Peyer's patch (tissue), 4 donors: Measurements from ENCODE around the gene PLA2G4C. TPM values are rescaled to one million over a fixed set of nuclear protein-coding genes. Genes with fewer than 3 reads are reported as not detected.

Source experiments
- DNase-seq, 3 donors: peaks; one replicate each; pipeline ENCODE4 v3.0.0-alpha.2; 2017 to 2019
- H3K27ac ChIP-seq, 4 donors: fragments of 200-600 bp; sonication (generic); one replicate each; pipeline ENCODE4 v1.5.1; 2016 to 2019
- H3K27me3 ChIP-seq, 2 donors: fragments of 200-600 bp; sonication (generic); one replicate each; pipeline ENCODE4 v1.5.1; 2019
- H3K36me3 ChIP-seq, 3 donors: fragments of 200-600 bp; sonication (generic); one replicate each; pipeline ENCODE4 v1.5.1; 2016 to 2019
- H3K4me1 ChIP-seq, 4 donors: fragments of 200-600 bp; sonication (generic); one replicate each; pipeline ENCODE4 v1.5.1; 2016 to 2019
- H3K4me3 ChIP-seq, 4 donors: fragments of 200-600 bp; sonication (generic); 1 replicate in 3 of 4; 2 replicates in 1 of 4; pipeline ENCODE4 v1.5.1; 2016 to 2019; ENCODE audit warnings: mild to moderate bottlenecking in 1 of 4
- H3K9me3 ChIP-seq, 4 donors: fragments of 200-600 bp; sonication (generic); one replicate each; pipeline ENCODE4 v1.5.1; 2016 to 2019; ENCODE audit warnings: mild to moderate bottlenecking in 1 of 4
- CTCF ChIP-seq, 6 experiments: fragments of 450-650 bp in 4 of 6; fragments of 200-600 bp in 2 of 6; sonication (generic) in 1 of 6; IDR thresholded peaks; one replicate each; pipeline ENCODE4 v1.5.1; 2017 to 2019; ENCODE audit warnings: antibody characterized with exemption in 6 of 6, mild to moderate bottlenecking in 3 of 6, moderate library complexity in 1 of 6
- POLR2A ChIP-seq, 2 donors: fragments of 450-650 bp; IDR thresholded peaks; one replicate each; pipeline ENCODE4 v1.5.1; 2017; ENCODE audit warnings: antibody characterized with exemption in 2 of 2, mild to moderate bottlenecking in 2 of 2, moderate library complexity in 2 of 2
- total RNA-seq, 4 donors: library from RNA; depleted of rRNA; stranded (reverse); fragments of >200 nt; gene quantifications; one replicate each; pipeline ENCODE4 v1.1.0, GENCODE V29; 2016

Gene PLA2G4C
- total RNA-seq, 4 donors from 2014 or later = 7.6 to 26.9 (median 18.3) TPM

GRCh38 chr19:48043675-48044258 lies 66.8 kb downstream of the PLA2G4C start, which contains the start of gene CABP5:
Gene CABP5, minus strand, starts transcription at chr19:48044079. Its CDS starts 157 bp downstream, at chr19:48043922.
- no peak within 1 kb of the TSS for H3K4me3 ChIP-seq
- no peak for TF ChIP-seq CTCF (IDR thresholded peaks at IDR 0.05)
- TF ChIP-seq POLR2A (IDR thresholded peaks at IDR 0.05) = no peak
- H3K36me3 ChIP-seq = no peaks in the 10 kb centered on the region
- DNase-seq = no peak
- no peaks in the 10 kb centered on the region for H3K4me1 ChIP-seq
- H3K27me3 ChIP-seq = no peaks in the 10 kb centered on the region
- no peaks in the 10 kb centered on the region for H3K9me3 ChIP-seq
- no peak within 1 kb of the TSS for H3K27ac ChIP-seq

GRCh38 chr19:48041877-48042580 lies 68.6 kb downstream of the PLA2G4C start:
- Histone ChIP-seq H3K36me3 (no peaks in the 10 kb centered on the region), H3K27ac (no peak overlapping the region), H3K9me3 (peaks cover 0 to under 1% (median 0%) of the 10 kb centered on the region in 4 donors), H3K4me1 (no peaks in the 10 kb centered on the region), H3K27me3 (no peaks in the 10 kb centered on the region), H3K4me3 (no peak overlapping the region)
- TF ChIP-seq CTCF (IDR thresholded peaks at IDR 0.05) (no peak), POLR2A (IDR thresholded peaks at IDR 0.05) (no peak)
- no peak for DNase-seq

- H3K4me1 ChIP-seq = no peaks in the 10 kb centered on the region
- TF ChIP-seq POLR2A (IDR thresholded peaks at IDR 0.05) = no peak
- TF ChIP-seq CTCF (IDR thresholded peaks at IDR 0.05) = no peak
- H3K9me3 ChIP-seq = peaks cover 0 to 4% (median 0%) of the 10 kb centered on the region in 4 donors
- H3K27me3 ChIP-seq = no peaks in the 10 kb centered on the region
- H3K4me3 ChIP-seq = no peak overlapping the region
- no peak overlapping the region for H3K27ac ChIP-seq
- no peaks in the 10 kb centered on the region for H3K36me3 ChIP-seq
- DNase-seq = no peak
These were observed 73.9 kb downstream of the PLA2G4C start for GRCh38 chr19:48036765-48037164.

- H3K4me3 ChIP-seq = no peak overlapping the region
- no peak overlapping the region for H3K27ac ChIP-seq
- H3K36me3 ChIP-seq = no peaks in the 10 kb centered on the region
- H3K27me3 ChIP-seq = no peaks in the 10 kb centered on the region
- TF ChIP-seq POLR2A (IDR thresholded peaks at IDR 0.05) = no peak
- TF ChIP-seq CTCF (IDR thresholded peaks at IDR 0.05) = no peak
- DNase-seq = no peak
- peaks cover 0 to 4% (median 0%) of the 10 kb centered on the region in 4 donors for H3K9me3 ChIP-seq
- H3K4me1 ChIP-seq = no peaks in the 10 kb centered on the region
These were observed 77.0 kb downstream of the PLA2G4C start for GRCh38 chr19:48033604-48034003.

GRCh38 chr19:48030073-48030472 lies 80.5 kb downstream of the PLA2G4C start:
- Histone ChIP-seq H3K4me1 (no peaks in the 10 kb centered on the region), H3K27me3 (no peaks in the 10 kb centered on the region)

GRCh38 chr19:48029431-48029830 lies 81.2 kb downstream of the PLA2G4C start:
- DNase-seq = no peak
- H3K27me3 ChIP-seq = no peaks in the 10 kb centered on the region
- TF ChIP-seq POLR2A (IDR thresholded peaks at IDR 0.05) (no peak), CTCF (IDR thresholded peaks at IDR 0.05) (no peak)
- no peaks in the 10 kb centered on the region for H3K9me3 ChIP-seq
- H3K4me1 ChIP-seq = no peaks in the 10 kb centered on the region
- no peaks in the 10 kb centered on the region for H3K36me3 ChIP-seq
- H3K4me3 ChIP-seq = no peak overlapping the region
- no peak overlapping the region for H3K27ac ChIP-seq

More at GRCh38 chr19:48030073-48030472, 80.5 kb downstream of the PLA2G4C start:
- Histone ChIP-seq H3K36me3 (no peaks in the 10 kb centered on the region), H3K27ac (no peak overlapping the region), H3K4me3 (no peak overlapping the region), H3K9me3 (no peaks in the 10 kb centered on the region)
- no peak for DNase-seq
- no peak for TF ChIP-seq POLR2A (IDR thresholded peaks at IDR 0.05)
